Kidney (tissue), 14 donors: ENCODE measurements around the gene MED23. TPM values are rescaled to one million over a fixed set of nuclear protein-coding genes. Genes with fewer than 3 reads are reported as not detected.
"Not testable (repeated sequence)": the region's sequence is repeated elsewhere in the genome, so short reads cannot be mapped to it uniquely, and the experiment has no call there.

Experiments
- DNase-seq, 5 donors: peaks; one replicate each; pipeline ENCODE4 v3.0.0-alpha.2; 2013 to 2020
- FAIRE-seq: peaks from 2 replicates; lab custom pipeline; 2012; peaks lifted over from hg19 to GRCh38; lab: Jason Lieb, UNC
- H3K27ac ChIP-seq, 2 donors: one replicate each; pipeline ENCODE4 v1.7.0; 2013; ENCODE audit warnings: low read depth in 2 of 2, low read length in 2 of 2, inconsistent platforms in 1 of 2
- H3K27me3 ChIP-seq: one replicate; pipeline ENCODE4 v1.7.1; 2013; ENCODE audit warnings: low read length, inconsistent platforms; ENCODE audit not compliant: control insufficient read depth, insufficient read depth
- H3K36me3 ChIP-seq, 3 donors: one replicate each; pipeline versions ENCODE4 v1.7.0 to v1.7.1; 2013; ENCODE audit warnings: low read length in 3 of 3, control low read depth in 1 of 3, inconsistent platforms in 1 of 3; ENCODE audit not compliant: insufficient read depth in 3 of 3, control insufficient read depth in 2 of 3
- H3K4me1 ChIP-seq, 3 donors: one replicate each; pipeline versions ENCODE4 v1.7.0 to v1.7.1; 2013; ENCODE audit warnings: low read length in 3 of 3, inconsistent platforms in 1 of 3, low read depth in 1 of 3; ENCODE audit not compliant: control insufficient read depth in 2 of 3, insufficient read depth in 2 of 3
- H3K4me3 ChIP-seq, 3 donors: one replicate each; pipeline versions ENCODE4 v1.7.0 to v1.8.1; 2013; ENCODE audit warnings: low read length in 3 of 3, control low read depth in 1 of 3, inconsistent platforms in 1 of 3
- H3K9ac ChIP-seq, 3 donors: one replicate each; pipeline versions ENCODE4 v1.7.0 to v1.7.1; 2013; ENCODE audit warnings: low read length in 3 of 3, control low read depth in 1 of 3, inconsistent platforms in 1 of 3
- H3K9me3 ChIP-seq, 3 donors: one replicate each; pipeline versions ENCODE4 v1.7.0 to v1.7.1; 2013; ENCODE audit warnings: low read length in 3 of 3, control low read depth in 1 of 3, inconsistent platforms in 1 of 3; ENCODE audit not compliant: control insufficient read depth in 2 of 3, insufficient read depth in 1 of 3
- intact Hi-C: fragments of 100-400 bp; cut with DNase I; formaldehyde crosslinking; loops from one replicate; pipeline ENCODE4 v1.11.1; 2022
- polyA plus RNA-seq: library from polyadenylated mRNA; stranded (reverse); fragments of 350-450 nt; fragmentation: Illumina TruSeq; extraction: RNeasy Lipid Tissue Mini Kit (QIAGEN cat#74804); gene quantifications from one replicate; pipeline ENCODE4 v1.2.3, GENCODE V29; 2014; ENCODE audit warnings: low read depth, low replicate concordance; ENCODE audit not compliant: insufficient read depth
- total RNA-seq: library from RNA; stranded (reverse); fragmentation: NEBNext Ultra II Directional; extraction: Animal tissue kit (Norgen Biotek cat#: 25700); gene quantifications from one replicate; pipeline ENCODE4 v1.2.1, GENCODE V29; 2021
- TF ChIP-seq, protein P1 (sequence below): IDR thresholded peaks from 3 replicates; pipeline ENCODE4 v1.5.1; 2012; ENCODE audit warnings: mild to moderate bottlenecking, moderate library complexity, borderline replicate concordance; ENCODE audit not compliant: insufficient read depth; ENCODE audit errors: extremely low read depth
- donor health status: control.
- donor health status: control.
- donor health status: control.
- donor health status: control.
- donor health status: control.
- donor health status: DM: yes; HTN: yes; CAD: no.
- donor health status: Normal renal cell carcinoma (clear cell type).

Gene MED23
- total and polyA plus RNA-seq, 2 donors from 2014 or later = 7.7 to 27.4 TPM

DNA sequence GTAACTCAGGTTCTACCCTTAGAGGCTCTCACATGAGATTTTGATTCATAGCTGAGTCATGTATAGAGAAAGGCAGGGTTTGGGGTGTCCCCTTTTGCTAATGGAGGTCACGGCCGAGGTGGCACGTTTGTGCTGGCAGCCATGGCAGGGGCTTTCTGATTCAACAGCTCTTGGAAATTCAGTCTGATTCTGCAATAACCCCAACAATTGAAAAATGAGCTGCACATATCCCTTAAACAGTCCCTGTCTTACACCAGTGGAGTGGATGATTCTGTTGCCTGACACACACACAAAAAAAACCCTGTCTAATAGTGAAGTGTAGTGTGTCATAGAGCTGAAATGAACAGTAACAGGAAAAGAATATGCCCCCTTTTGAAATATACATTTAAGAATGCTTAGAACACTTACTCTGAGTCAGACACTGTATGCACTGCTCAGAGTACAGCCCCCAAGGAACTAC, 95.4 kb downstream of the MED23 start:
- H3K4me3 ChIP-seq = no peak overlapping the region
- H3K9ac ChIP-seq = no peak overlapping the region
- no peak for FAIRE-seq
- H3K9me3 ChIP-seq = no peaks in the 10 kb centered on the region
- no peak overlapping the region for H3K27ac ChIP-seq
- intact Hi-C loops = no loop called here
- no peaks in the 10 kb centered on the region for H3K27me3 ChIP-seq
- H3K36me3 ChIP-seq = no peaks in the 10 kb centered on the region
- no peak for DNase-seq
- TF ChIP-seq, protein P1, sequence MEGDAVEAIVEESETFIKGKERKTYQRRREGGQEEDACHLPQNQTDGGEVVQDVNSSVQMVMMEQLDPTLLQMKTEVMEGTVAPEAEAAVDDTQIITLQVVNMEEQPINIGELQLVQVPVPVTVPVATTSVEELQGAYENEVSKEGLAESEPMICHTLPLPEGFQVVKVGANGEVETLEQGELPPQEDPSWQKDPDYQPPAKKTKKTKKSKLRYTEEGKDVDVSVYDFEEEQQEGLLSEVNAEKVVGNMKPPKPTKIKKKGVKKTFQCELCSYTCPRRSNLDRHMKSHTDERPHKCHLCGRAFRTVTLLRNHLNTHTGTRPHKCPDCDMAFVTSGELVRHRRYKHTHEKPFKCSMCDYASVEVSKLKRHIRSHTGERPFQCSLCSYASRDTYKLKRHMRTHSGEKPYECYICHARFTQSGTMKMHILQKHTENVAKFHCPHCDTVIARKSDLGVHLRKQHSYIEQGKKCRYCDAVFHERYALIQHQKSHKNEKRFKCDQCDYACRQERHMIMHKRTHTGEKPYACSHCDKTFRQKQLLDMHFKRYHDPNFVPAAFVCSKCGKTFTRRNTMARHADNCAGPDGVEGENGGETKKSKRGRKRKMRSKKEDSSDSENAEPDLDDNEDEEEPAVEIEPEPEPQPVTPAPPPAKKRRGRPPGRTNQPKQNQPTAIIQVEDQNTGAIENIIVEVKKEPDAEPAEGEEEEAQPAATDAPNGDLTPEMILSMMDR = no peak
- H3K4me1 ChIP-seq = no peaks in the 10 kb centered on the region

DNA sequence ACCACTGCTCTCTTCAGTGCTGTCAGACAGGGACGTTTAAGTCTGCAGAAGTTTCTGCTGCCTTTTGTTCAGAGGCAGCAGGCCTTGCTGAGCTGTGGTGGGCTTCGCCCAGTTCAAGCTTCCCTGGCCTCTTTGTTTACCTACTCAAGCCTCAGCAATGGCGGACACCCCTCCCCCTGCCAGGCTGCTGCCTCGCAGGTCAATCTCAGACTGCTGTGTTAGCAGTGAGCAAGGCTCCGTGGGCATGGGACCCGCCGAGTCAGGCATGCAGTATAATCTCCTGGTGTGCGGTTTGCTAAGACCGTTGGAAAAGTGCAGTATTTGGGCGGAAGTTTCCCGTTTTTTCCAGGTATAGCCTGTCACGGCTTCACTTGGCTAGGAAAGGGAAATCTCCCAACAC, 96.4 kb downstream of the MED23 start:
- H3K9ac ChIP-seq, H3K4me1 ChIP-seq, H3K36me3 ChIP-seq, intact Hi-C loops, H3K27me3 ChIP-seq, H3K27ac ChIP-seq, DNase-seq, H3K9me3 ChIP-seq, H3K4me3 ChIP-seq, FAIRE-seq: not testable (repeated sequence)

DNA sequence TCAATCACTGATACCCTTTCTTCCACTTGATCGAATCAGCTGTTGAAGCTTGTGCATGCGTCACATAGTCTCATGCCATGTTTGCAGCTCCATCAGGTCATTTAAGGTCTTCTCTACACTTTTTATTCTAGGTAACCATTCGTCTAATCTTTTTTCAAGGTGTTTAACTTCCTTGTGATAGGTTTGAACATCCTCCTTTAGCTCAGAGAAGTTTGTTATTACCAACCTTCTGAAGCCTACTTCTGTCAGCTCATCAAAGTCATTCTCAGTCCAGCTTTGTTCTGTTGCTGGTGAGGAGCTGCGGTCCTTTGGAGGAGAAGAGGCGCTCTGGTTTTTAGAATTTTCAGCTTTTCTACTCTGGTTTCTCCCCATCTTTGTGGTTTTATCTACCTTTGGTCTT, 97.1 kb downstream of the MED23 start:
- H3K9ac ChIP-seq, intact Hi-C loops, H3K4me1 ChIP-seq, FAIRE-seq, H3K4me3 ChIP-seq, H3K36me3 ChIP-seq, H3K27me3 ChIP-seq, DNase-seq, H3K27ac ChIP-seq, H3K9me3 ChIP-seq: not testable (repeated sequence)

GRCh38 chr6:131524695-131525336, 103.2 kb downstream of the MED23 start:
- intact Hi-C loops = no loop called here
- no peak for FAIRE-seq
- Histone ChIP-seq H3K27ac (no peak overlapping the region), H3K4me1 (no peaks in the 10 kb centered on the region), H3K9ac (no peak overlapping the region), H3K9me3 (peaks cover 0 to 3% (median 2%) of the 10 kb centered on the region in 3 donors), H3K27me3 (no peaks in the 10 kb centered on the region), H3K4me3 (no peak overlapping the region), H3K36me3 (no peaks in the 10 kb centered on the region)
- TF ChIP-seq, protein P1 = no peak
- DNase-seq = no peak
